SHP77 treated with DMSO at 0.1 percent for 48 hours (cell line): Measurements from ENCODE around the gene SNAP23.

Source experiments
- DNase-seq: peaks from one replicate; lab custom pipeline; 2025; lab: John Stamatoyannopoulos, UW

Gene SNAP23

GRCh38 chr15:42495361-42496212, at the start of gene SNAP23:
TSS of gene SNAP23 (plus strand) at chr15:42495634. CDS start at chr15:42511847, 16,213 bp downstream.
- peak; percentile 78 for DNase-seq

- DNase-seq, result no peak
Measured at GRCh38 chr15:42447599-42447998, 47.8 kb upstream of the SNAP23 start.

GRCh38 chr15:42448281-42448680, 47.2 kb upstream of the SNAP23 start:
- no peak for DNase-seq

GRCh38 chr15:42449770-42450424, 45.5 kb upstream of the SNAP23 start:
- DNase-seq, result no peak

GRCh38 chr15:42450425-42450790, 45.0 kb upstream of the SNAP23 start:
- no peak for DNase-seq

GRCh38 chr15:42453826-42454225, 41.6 kb upstream of the SNAP23 start:
- DNase-seq, result no peak

- DNase-seq, result no peak
Measured at GRCh38 chr15:42456531-42456930, 38.9 kb upstream of the SNAP23 start.

GRCh38 chr15:42456971-42457370, 38.5 kb upstream of the SNAP23 start:
- no peak for DNase-seq

- no peak for DNase-seq
Measured at GRCh38 chr15:42457445-42458442, 37.7 kb upstream of the SNAP23 start.

GRCh38 chr15:42461261-42461660, 34.2 kb upstream of the SNAP23 start:
- DNase-seq, result no peak

GRCh38 chr15:42465520-42466259, 29.7 kb upstream of the SNAP23 start:
- no peak for DNase-seq

GRCh38 chr15:42471002-42471401, 24.4 kb upstream of the SNAP23 start:
- no peak for DNase-seq

GRCh38 chr15:42474827-42475226, 20.6 kb upstream of the SNAP23 start:
- DNase-seq, result no peak

- no peak for DNase-seq
Measured at GRCh38 chr15:42482701-42483100, 12.7 kb upstream of the SNAP23 start.

- no peak for DNase-seq
Measured at GRCh38 chr15:42483677-42484076, 11.8 kb upstream of the SNAP23 start.

GRCh38 chr15:42490291-42490670, 5.2 kb upstream of the SNAP23 start:
- no peak for DNase-seq

GRCh38 chr15:42490671-42491538, 4.5 kb upstream of the SNAP23 start, which contains the start of gene ZNF106:
TSS of gene ZNF106 (minus strand) at chr15:42491141. CDS start at chr15:42472289, 18,852 bp downstream.
- peak; percentile 74 for DNase-seq

GRCh38 chr15:42491539-42492225, 3.8 kb upstream of the SNAP23 start:
- DNase-seq, result no peak

- DNase-seq, result no peak
Measured at GRCh38 chr15:42493679-42494078, 1.8 kb upstream of the SNAP23 start.

- peak; percentile 4 for DNase-seq
Measured at GRCh38 chr15:42494998-42495360, 455 bp upstream of the SNAP23 start.
